GM18499 (cell line): ENCODE results near the gene C6orf132.
"Not testable (repeated sequence)": the region's sequence is repeated elsewhere in the genome, so short reads cannot be mapped to it uniquely, and the experiment has no call there.

Experiments
- ATAC-seq: cut with Tn5 transposase; IDR thresholded peaks from one replicate; pipeline ENCODE4 v1.9.1; 2021; ENCODE audit warnings: moderate number of reproducible peaks; ENCODE audit not compliant: insufficient read depth, unreplicated experiment

C6orf132 gene

DNA sequence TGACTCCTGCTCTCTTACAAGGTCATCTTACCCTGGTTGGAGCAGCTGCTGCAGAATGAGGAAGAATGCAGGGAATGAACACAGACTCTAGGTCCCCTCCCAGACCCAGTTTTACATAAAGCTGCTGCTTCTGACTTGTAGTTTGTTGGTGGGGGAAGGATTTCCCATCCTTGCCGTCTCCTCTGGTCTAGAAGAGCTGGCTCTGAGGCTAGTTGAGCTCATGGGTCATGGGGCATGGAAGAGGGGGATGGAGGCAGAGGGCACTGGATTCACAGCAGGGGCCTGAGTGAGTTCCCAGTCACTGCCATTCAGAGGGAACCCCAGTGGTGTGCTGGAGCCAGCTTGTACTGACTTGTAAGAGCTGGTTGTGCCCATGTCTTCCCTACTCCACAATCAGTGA lies 21.6 kb upstream of the C6orf132 start:
- no peak for ATAC-seq

DNA sequence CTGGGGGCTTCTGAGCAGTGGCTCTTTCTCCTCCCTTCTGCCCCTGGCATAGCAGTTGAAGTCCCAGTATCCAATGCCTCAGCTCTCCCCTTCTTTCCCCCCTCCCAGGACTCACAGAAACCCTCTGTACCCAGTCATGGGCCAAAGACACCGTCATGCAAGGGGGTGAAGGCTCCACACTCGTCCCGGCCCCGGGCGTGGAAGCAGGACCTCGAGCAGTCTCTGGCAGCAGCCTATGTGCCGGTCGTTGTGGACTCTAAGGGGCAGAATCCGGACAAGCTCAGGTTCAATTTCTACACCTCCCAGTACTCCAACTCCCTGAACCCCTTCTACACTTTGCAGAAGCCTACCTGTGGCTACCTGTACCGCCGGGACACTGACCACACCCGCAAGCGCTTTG lies 20.4 kb upstream of the C6orf132 start:
- no peak for ATAC-seq

DNA sequence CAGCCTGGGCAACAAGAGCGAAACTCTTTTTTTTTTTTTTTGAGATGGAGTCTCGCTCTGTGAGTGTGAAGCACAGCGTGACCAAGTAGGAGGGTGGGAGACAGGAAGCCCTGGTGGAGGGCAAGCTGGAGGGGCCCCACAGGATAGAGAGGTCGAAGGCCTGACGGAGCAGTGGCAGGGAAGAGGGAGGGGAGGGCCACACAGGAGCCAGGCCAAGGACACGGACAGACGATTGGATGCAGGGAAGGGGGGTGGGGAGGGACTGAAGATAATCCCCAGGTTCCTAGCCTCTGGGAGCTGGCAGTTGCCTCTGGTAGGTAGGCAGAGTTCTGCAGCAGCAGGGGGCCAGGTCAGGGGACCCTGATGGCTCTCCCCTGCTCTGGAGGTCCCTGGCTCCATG lies 20.0 kb upstream of the C6orf132 start:
- no peak for ATAC-seq

DNA sequence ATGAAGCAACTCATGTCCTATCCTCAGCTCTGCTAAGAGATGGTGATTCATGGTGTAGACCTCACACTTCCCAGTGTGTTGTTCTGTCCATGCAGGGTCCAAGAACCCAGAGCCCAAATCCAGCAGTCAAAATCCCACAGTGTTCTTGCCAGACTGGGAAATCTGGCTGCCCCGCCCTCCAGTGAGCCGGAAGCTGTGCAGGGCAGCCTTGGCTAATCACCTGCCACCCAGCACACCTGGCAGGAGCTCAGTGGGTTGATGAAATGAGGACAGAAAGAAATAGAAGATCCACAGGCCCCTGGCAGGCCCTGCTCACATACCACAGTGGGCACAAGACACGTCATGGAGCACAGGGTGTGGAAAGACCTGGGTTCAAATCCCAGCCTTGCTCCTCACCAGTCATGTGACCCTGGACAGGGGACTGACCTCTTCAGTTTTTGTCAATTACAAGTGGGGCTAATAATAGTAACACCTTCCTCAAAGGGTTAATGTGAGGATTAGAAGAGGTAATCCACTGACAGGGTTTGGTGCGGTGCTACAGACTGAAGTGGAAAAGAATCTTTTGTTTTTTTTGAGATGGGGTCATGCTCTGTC lies 17.1 kb upstream of the C6orf132 start:
- no peak for ATAC-seq

DNA sequence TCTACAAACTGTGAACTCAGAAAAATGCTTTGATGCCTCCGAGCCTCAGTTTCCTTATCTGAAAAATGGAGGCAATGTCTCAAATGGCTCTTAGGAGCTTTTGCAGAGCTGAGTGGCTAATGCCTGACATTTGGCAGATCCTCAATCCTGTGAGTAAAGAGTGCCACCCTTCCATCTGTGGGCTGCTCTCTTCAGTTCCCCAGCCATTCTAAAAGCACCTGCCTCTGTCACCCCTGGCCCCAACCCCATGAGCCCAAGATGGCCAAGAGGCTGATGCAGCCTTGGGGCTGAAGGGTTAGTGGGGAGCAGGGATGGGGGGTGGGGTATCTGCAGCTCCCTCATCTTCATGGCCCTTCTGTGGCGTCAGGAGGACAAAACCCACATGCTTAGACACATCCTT lies 16.2 kb upstream of the C6orf132 start:
- no peak for ATAC-seq

DNA sequence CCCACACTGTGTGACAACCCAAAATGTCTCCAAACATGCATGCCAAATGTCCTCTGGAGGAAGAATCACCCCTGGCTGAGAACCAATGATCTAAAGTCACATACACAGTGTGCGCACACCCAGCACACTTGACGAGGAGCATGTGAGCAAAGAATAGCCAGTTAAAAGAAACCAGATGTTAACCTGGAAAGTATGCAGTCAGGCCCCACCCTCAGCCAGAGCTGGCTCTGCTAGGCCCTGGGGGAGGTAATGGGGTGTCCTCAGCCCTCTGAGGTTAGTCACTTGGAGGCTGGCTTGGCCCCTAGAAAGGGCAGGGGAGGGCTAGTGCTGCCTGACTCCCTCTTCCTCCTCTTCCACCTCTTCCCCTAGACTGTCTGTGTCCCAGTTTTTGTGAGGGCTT lies 15.6 kb upstream of the C6orf132 start:
- no peak for ATAC-seq

DNA sequence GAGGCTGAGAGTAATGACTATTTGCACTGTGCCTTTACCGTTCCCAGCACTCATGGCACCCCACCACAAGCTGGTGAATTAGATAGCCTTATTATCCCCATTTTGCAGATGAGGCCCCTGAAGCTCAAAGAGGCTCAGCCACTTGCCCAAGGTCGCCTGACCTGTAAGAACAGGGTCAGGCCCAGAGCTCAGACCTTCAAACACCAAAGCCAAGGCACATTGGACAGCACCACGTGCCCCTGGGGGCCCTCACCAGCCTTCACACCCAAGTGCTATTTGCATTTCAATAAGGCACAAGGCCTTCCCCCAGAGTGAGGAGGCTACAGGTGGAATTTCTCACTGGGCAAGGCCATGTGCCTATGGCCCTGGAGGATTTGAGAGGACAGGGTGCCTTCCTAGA lies 14.2 kb upstream of the C6orf132 start:
- no peak for ATAC-seq

DNA sequence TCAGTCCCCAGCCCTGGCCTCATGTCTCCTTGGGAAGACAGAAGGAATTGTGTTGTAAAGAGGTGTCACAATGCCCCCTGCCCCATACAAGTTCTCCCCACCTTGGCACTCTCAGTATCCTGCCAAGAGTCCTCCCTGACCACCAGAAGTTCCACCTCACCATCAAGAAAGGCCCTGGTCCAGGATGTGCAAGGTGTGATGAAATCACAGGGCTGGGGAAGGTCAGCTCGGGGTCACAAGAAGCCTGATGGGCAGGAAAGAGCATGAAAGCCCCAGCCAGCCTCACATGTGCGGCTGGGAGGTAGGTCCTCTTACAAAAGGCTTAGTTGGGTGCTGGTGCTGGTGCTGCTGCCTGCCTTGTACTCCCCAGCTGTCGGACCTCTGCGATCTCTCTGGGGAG lies 12.9 kb upstream of the C6orf132 start:
- ATAC-seq: no peak

DNA sequence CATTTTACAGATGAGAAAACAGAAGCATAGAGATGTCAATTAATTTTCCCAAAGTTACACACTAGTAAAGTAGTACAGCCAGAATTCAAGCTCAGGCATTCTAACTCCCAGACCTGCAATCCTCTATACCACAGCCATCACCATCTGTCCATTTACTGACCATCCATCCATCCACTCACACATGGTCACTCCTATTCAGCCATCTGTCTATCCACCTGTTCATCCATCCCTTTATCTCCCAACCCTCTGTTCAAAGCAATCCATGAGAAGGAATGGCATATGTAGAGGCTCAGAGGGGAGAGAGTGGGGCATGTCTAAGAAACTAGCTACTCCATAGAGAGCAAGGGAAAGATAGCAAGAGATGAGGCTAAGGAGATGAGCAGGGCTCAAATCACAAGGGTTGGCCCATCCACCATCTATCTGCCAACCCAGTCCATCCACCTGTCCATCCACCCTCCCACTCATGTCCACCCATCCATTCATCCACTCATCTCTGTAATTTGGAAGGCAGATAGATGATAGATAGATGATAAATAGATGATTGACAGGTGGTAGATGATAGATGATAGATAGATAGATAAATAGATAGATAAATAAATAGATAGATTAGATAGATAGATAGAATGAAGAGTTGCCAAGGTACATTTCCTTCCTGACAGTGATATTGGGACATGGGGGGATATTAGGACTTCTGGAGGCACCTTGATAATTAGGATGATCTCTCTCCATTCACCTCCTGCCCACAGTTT lies 12.2 kb upstream of the C6orf132 start:
- ATAC-seq: no peak

DNA sequence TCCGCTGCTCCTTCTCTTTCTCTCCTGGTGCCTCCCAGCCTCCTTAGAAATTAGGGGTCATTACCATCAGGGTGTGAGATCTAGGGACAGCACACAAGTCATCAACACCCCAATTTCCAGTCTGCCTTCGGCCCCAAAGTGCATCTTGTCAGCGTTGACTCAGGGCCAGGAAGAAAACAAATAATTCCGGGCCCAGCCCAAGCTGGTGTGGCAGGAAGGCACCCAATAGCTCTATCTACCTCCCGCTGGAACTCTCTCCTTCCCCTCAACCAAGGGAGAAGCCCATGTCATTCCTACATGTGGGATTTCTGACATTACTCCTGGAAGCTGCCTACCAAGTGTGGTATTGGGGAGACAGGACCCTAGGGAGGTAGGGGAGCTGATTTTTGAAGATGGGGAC lies 11.5 kb upstream of the C6orf132 start:
- no peak for ATAC-seq

DNA sequence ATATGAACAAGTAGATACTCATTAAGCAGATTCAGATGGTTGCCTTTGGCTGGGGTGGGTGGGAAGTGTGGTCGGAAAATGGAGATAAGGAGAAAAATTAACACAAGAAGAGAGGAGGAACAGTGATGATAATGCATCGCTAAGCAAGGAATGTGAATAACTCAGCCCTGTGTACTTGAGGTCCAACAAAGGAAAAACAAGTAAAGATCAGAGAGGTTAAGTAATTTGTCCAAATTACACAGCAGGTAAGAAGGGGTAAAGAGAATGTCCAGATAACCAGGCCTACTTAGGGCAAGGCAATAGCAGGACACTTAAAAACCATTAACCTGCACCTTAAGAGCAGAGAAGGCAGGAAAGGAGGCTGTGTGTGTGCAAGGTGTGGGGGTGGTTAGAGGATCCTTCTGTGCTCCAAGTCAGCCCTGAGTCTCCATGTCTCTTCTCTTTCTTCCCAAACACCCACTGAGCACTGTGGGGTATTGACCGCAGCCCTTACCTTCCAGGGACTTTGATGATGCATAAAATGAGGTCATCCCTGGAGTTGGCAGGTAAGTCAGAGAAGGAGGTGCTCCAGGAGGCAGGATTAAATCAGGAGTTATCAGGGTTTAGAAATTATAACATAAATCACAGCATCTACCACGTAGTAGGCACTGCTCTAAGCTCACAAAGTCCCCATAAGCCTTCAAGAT lies 10.3 kb upstream of the C6orf132 start:
- ATAC-seq: not testable (repeated sequence)

DNA sequence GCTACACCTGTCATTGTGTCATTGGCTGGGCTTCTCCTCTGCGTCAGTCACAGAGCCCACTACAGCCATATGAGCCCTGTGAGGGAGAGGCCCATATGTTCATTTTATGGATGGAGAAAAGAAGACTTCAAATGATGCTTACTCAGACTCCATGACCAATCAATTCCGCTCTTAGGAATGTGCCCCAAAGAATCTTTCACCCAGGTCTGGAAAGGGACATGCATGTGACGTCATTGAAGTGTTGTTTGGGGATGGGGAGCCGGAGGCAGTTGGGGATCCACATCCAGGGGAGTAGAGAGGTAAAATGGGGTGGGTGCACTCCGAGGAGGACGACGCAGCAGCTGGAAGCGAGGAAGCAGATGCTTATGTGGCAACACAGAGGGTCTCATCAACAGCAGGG lies 9.6 kb upstream of the C6orf132 start:
- no peak for ATAC-seq

DNA sequence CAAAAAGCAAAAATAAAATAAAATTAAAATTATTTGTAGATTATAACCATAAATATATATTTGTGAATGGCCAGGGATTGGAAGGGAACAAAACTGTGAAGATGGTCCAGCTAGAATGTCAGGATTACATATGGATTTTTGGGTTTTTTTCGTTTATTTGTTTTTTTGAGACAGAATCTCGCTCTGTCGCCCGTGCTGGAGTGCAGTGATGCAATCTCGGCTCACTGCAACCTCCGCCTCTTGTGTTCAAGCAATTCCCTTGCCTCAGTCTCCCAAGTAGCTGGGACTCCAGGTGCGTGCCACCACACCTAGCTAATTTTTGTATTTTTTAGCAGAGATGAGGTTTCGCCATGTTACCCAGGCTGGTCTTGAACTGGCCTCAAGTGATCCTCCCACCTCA lies 7.8 kb upstream of the C6orf132 start:
- ATAC-seq: no peak

DNA sequence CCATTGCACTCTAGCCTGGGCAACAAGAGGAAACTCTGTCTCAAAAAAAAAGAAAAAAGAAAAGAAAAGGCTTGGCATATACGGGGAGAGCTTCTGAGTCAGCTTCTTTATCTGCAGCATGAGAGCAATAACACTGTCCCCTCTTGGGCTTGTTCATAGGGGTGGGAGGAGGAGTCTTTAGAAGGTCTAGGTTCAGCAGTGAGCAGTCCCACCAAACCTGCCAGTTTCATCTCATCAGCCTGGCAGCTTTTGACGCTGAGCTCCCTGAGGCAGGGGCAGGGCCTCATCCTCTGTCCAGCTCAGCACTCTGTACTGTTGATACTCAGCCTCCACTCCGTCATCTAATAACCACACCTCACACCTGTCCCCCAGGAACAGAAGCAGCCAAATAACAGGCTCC lies 5.6 kb upstream of the C6orf132 start:
- no peak for ATAC-seq

DNA sequence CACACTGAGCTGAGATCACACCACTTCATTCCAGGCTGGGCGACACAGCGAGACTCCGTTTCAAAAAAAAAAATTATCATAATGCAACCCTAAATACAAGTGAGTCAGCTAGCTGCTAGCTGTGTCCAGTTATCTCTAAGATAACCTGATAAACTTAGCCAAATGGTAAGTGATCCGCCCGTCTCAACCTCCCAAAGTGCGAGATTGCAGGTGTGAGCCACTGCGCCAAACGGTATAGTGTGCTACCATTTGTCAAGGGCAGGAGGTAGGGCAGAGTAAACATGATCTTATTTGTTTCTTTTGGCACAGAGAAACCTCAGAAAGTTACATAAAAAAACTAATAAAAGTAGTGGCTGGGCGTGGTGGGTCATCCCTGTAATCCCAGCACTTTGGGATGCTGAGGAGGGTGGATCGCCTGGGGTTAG lies 4.7 kb upstream of the C6orf132 start:
- no peak for ATAC-seq

DNA sequence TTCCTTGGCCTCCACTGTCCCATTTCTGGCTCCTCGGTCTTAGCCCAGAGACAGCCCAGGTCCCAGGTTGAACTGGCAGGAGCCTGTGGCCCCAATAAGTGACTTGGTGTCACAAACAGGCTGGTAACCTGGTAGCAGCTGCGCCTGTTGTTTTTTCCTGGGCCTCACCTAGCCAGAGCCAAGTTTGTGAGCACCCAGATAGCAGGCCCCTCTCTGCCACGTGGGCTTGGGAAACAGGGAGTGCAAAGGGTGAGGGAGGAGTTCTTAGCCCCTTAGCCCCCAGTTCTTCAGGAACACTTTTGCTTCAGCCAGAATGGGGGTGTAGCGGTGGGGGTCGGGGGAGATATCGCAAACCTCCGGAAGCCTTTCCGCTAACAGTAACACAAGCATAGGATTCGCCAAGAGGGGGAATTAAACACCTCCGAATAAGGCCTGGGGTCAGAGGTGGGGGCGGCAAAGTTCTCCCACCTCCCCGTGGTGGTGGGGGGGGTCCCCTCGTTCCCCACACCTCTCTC lies 760 bp downstream of the C6orf132 start:
- ATAC-seq: no peak

DNA sequence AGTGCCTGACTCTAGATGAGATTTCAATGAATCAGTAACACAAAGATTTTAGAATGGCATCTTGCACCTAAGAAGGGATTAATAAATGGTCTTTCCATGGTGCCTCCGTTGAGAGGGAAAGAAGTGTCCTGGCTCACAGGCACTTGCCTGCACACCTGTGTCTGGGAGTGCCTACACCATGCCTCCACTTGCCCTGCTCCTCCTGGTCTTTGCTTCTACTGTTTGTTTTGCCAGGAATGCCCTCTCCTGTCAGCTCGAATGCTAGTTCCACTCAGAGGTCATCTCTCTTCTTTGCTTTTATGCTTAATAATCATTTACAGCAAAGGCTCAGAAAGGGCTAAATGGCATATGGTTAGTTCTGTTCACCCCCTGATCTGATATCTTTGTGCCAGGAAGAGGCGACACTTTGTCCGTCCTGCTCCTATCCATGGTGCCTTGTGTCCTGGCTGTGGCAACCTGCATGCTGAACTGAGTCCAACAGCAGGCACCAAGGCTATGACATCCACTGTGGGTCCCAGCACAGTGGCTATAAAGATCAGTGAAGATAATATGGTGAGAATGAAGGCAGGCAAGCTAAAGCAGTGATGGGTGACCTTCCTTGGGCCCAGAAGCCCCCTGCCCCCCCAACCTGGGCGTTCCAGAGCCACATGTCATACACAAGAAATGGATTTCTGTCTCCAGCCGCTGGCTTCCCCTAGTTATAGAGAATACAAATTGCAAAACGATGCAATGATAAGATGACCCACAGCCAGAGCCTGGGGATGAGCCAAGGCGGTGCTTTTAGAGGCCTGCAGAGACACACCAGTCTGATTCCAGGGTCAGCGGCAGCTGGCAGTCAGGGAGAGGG lies 1.4 kb downstream of the C6orf132 start:
- no peak for ATAC-seq

DNA sequence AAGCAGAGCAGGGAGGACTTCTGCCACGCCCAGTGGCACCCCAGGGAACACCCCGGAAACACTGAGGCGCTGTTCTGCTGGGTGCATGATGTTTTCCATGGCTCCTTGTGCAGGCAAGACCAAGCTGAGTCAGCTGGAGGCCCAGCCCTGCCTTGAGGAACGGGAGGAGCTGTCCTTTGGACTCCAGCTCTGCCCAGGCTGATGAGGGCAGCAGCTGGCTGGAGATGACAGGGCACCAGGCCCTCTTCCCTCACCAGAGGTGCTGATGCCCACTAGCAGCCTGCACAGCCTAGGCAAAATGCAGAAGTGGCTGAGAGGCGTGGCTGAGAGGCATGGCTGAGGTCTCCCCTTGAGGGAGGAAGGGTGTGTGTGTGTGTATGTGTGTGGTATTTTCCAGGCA lies 2.4 kb downstream of the C6orf132 start:
- ATAC-seq: no peak

DNA sequence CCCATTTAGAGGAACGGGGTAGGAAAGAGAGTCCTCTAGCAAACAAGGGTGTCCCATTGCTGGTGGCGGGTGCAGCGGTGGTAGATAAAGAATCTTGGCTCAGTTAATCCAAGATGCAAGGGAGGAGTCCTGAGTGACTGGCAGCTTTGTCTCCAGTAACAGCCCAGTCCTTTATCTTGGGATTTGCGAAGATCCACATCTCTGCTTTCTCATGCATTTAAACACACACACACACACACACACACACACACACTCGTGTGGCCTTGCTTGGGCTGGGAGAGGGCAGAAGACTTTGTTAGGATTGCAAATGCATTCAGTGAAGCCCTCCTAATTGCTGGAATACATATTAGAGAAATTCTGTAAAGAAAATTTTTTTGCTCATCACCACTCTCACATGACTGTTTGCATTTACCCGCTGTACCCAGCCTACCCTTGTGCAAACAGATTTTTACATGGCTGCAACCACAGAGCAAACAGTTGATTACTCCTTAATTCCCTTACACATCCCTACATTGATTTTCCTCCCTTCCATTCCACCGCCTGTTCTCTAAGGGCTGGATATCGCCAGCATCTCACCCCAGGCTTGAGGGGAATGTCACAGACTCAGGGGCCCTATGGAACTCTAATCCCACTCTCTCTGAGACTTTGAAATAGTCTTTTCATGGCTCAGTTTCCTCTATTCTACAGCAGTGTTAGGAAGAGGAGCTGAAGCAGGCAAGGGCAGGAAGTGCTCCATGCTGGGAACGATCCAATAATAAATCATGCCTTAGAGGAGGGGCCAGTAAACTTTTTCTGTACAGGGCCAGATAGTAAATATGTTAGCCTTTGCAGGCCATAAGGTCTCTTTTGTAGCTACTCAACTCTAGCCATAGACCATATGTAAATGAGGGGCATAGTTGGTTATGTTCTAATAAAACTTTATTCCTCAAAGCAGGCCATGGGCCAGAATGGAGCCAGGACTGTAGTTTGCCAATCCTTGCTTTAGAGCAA lies 3.5 kb downstream of the C6orf132 start:
- no peak for ATAC-seq
